ENCODE data around the gene PLEKHA1. TPM values are rescaled to one million over a fixed set of nuclear protein-coding genes. Genes with fewer than 3 reads are reported as not detected.

Gene PLEKHA1
- polyA plus RNA-seq, 1 of the 3 experiments (the other 2 are of a cell fraction), result 8.4 TPM

- POLR2A ChIA-PET, result no interaction called here
- no peaks in the 10 kb centered on the region for H3K27me3 ChIP-seq (ENCODE audit: insufficient read depth)
- 95% methylated on average over 6 of the region's 6 CpGs for WGBS (ENCODE audit: low lambda C conversion rate)
These were observed 52.3 kb downstream of the PLEKHA1 start for GRCh38 chr10:122426829-122427228.

More at GRCh38 chr10:122426829-122427228, 52.3 kb downstream of the PLEKHA1 start:
- Histone ChIP-seq H4K20me1 (ENCODE audit: insufficient read depth) (no peaks in the 10 kb centered on the region), H3F3A (replicated peaks; ENCODE audit: insufficient read depth) (peaks cover 7% of the 10 kb centered on the region), H3K4me3 (ENCODE audit: low read depth in 2 of 2, low read length in 1 of 2) (no peak overlapping the region), H3K79me2 (ENCODE audit: insufficient read depth) (no peaks in the 10 kb centered on the region), H3K9ac (no peak overlapping the region), H3K4me1 (ENCODE audit: control insufficient read depth in 1 of 2, insufficient read depth in 2 of 2, low read depth in 1 of 2, low read length in 1 of 2) (no peaks in the 10 kb centered on the region), H3K9me2 (no peaks in the 10 kb centered on the region), H2AFZ (ENCODE audit: low read depth) (no peak overlapping the region), H3K4me2 (no peak overlapping the region), H3K9me3 (no peaks in the 10 kb centered on the region), H3K36me3 (replicated peaks in 1 of 2; ENCODE audit: control insufficient read depth in 1 of 2, insufficient read depth in 2 of 2, low read length in 1 of 2) (peaks cover 36 to 58% of the 10 kb centered on the region in 2 experiments), H3K27ac (ENCODE audit: low read depth in 2 of 2, low read length in 1 of 2) (no peak overlapping the region)
- TF ChIP-seq SIN3A (IDR thresholded peaks at IDR 0.05; ENCODE audit: borderline replicate concordance, low read depth, low read length), result no peak
- no peak for TF ChIP-seq SMC3 (IDR thresholded peaks at IDR 0.05; ENCODE audit: low read depth, low read length)
- TF ChIP-seq USF1 (IDR thresholded peaks at IDR 0.05; ENCODE audit: borderline replicate concordance, low read depth), result no peak
- TF ChIP-seq CTCF (IDR thresholded peaks at IDR 0.05), result no peak
- TF ChIP-seq, protein P1, sequence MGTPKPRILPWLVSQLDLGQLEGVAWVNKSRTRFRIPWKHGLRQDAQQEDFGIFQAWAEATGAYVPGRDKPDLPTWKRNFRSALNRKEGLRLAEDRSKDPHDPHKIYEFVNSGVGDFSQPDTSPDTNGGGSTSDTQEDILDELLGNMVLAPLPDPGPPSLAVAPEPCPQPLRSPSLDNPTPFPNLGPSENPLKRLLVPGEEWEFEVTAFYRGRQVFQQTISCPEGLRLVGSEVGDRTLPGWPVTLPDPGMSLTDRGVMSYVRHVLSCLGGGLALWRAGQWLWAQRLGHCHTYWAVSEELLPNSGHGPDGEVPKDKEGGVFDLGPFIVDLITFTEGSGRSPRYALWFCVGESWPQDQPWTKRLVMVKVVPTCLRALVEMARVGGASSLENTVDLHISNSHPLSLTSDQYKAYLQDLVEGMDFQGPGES (IDR thresholded peaks at IDR 0.05; ENCODE audit: low read depth, low read length), result no peak
- TF ChIP-seq, protein P2, sequence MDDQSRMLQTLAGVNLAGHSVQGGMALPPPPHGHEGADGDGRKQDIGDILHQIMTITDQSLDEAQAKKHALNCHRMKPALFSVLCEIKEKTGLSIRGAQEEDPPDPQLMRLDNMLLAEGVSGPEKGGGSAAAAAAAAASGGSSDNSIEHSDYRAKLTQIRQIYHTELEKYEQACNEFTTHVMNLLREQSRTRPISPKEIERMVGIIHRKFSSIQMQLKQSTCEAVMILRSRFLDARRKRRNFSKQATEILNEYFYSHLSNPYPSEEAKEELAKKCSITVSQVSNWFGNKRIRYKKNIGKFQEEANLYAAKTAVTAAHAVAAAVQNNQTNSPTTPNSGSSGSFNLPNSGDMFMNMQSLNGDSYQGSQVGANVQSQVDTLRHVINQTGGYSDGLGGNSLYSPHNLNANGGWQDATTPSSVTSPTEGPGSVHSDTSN (IDR thresholded peaks at IDR 0.05), result no peak
- TF ChIP-seq MEF2A (IDR thresholded peaks at IDR 0.05; ENCODE audit: borderline replicate concordance, low read depth), result no peak
- no peak for TF ChIP-seq TCF12 (IDR thresholded peaks at IDR 0.05)
- TF ChIP-seq RCOR1 (IDR thresholded peaks at IDR 0.05; ENCODE audit: low read length), result no peak
- no peak for TF ChIP-seq POLR2AphosphoS5 (IDR thresholded peaks at IDR 0.05; ENCODE audit: low read depth, low read length)
- no peak for TF ChIP-seq YY1 (IDR thresholded peaks at IDR 0.05; ENCODE audit: low read depth)
- DNase-seq, result no peak
- CTCF ChIA-PET, result interaction anchor here (1.5 kb wide), 1 partner anchor 9 kb away, joined by 4 read pairs; no protein-coding TSS in a partner anchor
